Medulla oblongata (tissue), 1 donor: ENCODE measurements around the gene EEF1AKMT1.
"Not testable (repeated sequence)": the region's sequence is repeated elsewhere in the genome, so short reads cannot be mapped to it uniquely, and the experiment has no call there.

Source experiments
- DNase-seq: peaks from one replicate; pipeline ENCODE4 v3.0.0-alpha.2; 2015; ENCODE audit errors: extremely low spot score

Gene EEF1AKMT1

GRCh38 chr13:20778311-20778710 lies 4.5 kb upstream of the EEF1AKMT1 start:
- DNase-seq = no peak

- DNase-seq = no peak
Observed at GRCh38 chr13:20776751-20777150, 3.0 kb upstream of the EEF1AKMT1 start.

- DNase-seq = no peak
Observed at GRCh38 chr13:20775961-20776360, 2.2 kb upstream of the EEF1AKMT1 start.

GRCh38 chr13:20774746-20775145 lies 985 bp upstream of the EEF1AKMT1 start:
- DNase-seq = no peak

- no peak for DNase-seq
Observed at GRCh38 chr13:20772401-20773131, 1.2 kb downstream of the EEF1AKMT1 start.

GRCh38 chr13:20769834-20770233 lies 3.9 kb downstream of the EEF1AKMT1 start:
- DNase-seq = no peak

GRCh38 chr13:20769091-20769490 lies 4.7 kb downstream of the EEF1AKMT1 start:
- no peak for DNase-seq

- DNase-seq = no peak
Observed at GRCh38 chr13:20767309-20767943, 6.3 kb downstream of the EEF1AKMT1 start.

- DNase-seq = no peak
Observed at GRCh38 chr13:20760872-20761271, 12.9 kb downstream of the EEF1AKMT1 start.

GRCh38 chr13:20754009-20754408 lies 19.8 kb downstream of the EEF1AKMT1 start:
- DNase-seq = no peak

- no peak for DNase-seq
Observed at GRCh38 chr13:20749377-20749776, 24.4 kb downstream of the EEF1AKMT1 start.

- not testable (repeated sequence) for DNase-seq
Observed at GRCh38 chr13:20743830-20744404, 29.8 kb downstream of the EEF1AKMT1 start.

- DNase-seq = no peak
Observed at GRCh38 chr13:20740021-20740420, 33.7 kb downstream of the EEF1AKMT1 start.

- DNase-seq = no peak
Observed at GRCh38 chr13:20738616-20739015, 35.1 kb downstream of the EEF1AKMT1 start.

- DNase-seq = no peak
Observed at GRCh38 chr13:20729633-20730585, 43.9 kb downstream of the EEF1AKMT1 start.

- DNase-seq = no peak
Observed at GRCh38 chr13:20728579-20729311, 45.0 kb downstream of the EEF1AKMT1 start.

GRCh38 chr13:20727856-20728255 lies 45.9 kb downstream of the EEF1AKMT1 start:
- no peak for DNase-seq

GRCh38 chr13:20721454-20722357 lies 52.1 kb downstream of the EEF1AKMT1 start:
- no peak for DNase-seq

GRCh38 chr13:20721058-20721453 lies 52.7 kb downstream of the EEF1AKMT1 start:
- DNase-seq = no peak

- no peak for DNase-seq
Observed at GRCh38 chr13:20720499-20720898, 53.3 kb downstream of the EEF1AKMT1 start.
